Neural crest cell (in vitro differentiated cells): Measurements from ENCODE around the gene STAG1. TPM values are rescaled to one million over a fixed set of nuclear protein-coding genes. Genes with fewer than 3 reads are reported as not detected.

Experiments
- DNase-seq: peaks from one replicate; pipeline ENCODE4 v3.0.0; 2021; ENCODE audit warnings: low read depth, mixed read lengths, low spot score
- H3K27ac Mint-ChIP-seq: one replicate; pipeline ENCODE4 v1.8.0; 2021; ENCODE audit warnings: mild to moderate bottlenecking, mixed read lengths; ENCODE audit not compliant: unreplicated experiment
- H3K27me3 Mint-ChIP-seq: 2 replicates; pipeline ENCODE4 v1.8.0; 2021; ENCODE audit warnings: low read depth, mild to moderate bottlenecking, mixed read lengths
- H3K36me3 Mint-ChIP-seq: 2 replicates; pipeline ENCODE4 v1.8.0; 2021; ENCODE audit warnings: low read depth, mild to moderate bottlenecking, mixed read lengths
- H3K4me1 Mint-ChIP-seq: 2 replicates; pipeline ENCODE4 v1.8.0; 2021; ENCODE audit warnings: mixed read lengths
- H3K4me3 Mint-ChIP-seq: one replicate; pipeline ENCODE4 v1.8.0; 2021; ENCODE audit warnings: mild to moderate bottlenecking, mixed read lengths
- H3K9me3 Mint-ChIP-seq: 2 replicates; pipeline ENCODE4 v1.8.0; 2021; ENCODE audit warnings: mixed read lengths
- total RNA-seq: library from RNA; stranded (reverse); gene quantifications from 2 replicates; pipeline ENCODE4 v1.2.1, GENCODE V29; 2021
- TF ChIP-seq, protein P1 (sequence below): fragments of 200-600 bp; sonication (generic); conservative IDR thresholded peaks from 2 replicates; pipeline ENCODE4 v1.5.0; 2021; ENCODE audit warnings: antibody characterized with exemption, mild to moderate bottlenecking

The STAG1 gene
- total RNA-seq, 1 donor from 2014 or later: 47.0 TPM

DNA sequence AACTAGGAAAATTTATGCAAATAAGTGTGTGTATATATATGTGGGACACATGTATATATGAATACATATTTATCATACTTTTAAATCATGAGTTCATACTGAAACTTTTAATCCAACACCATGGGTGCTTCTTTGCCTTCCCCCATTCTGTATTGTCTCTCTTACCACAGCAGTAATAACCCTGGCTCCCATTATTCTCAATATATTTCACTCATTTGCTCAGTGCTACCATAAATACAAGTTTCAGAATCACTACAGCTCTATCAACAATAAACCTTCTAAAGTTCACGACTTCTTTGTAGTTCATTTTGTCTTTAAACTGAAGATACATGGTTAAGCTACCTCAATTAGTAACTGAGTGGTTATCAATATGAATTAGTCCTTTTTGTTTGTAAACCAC, 419.9 kb downstream of the STAG1 start:
- no peaks in the 10 kb centered on the region for H3K9me3 Mint-ChIP-seq
- H3K4me3 Mint-ChIP-seq: no peak overlapping the region
- TF ChIP-seq, protein P1, sequence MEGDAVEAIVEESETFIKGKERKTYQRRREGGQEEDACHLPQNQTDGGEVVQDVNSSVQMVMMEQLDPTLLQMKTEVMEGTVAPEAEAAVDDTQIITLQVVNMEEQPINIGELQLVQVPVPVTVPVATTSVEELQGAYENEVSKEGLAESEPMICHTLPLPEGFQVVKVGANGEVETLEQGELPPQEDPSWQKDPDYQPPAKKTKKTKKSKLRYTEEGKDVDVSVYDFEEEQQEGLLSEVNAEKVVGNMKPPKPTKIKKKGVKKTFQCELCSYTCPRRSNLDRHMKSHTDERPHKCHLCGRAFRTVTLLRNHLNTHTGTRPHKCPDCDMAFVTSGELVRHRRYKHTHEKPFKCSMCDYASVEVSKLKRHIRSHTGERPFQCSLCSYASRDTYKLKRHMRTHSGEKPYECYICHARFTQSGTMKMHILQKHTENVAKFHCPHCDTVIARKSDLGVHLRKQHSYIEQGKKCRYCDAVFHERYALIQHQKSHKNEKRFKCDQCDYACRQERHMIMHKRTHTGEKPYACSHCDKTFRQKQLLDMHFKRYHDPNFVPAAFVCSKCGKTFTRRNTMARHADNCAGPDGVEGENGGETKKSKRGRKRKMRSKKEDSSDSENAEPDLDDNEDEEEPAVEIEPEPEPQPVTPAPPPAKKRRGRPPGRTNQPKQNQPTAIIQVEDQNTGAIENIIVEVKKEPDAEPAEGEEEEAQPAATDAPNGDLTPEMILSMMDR: no peak
- no peak overlapping the region for H3K27ac Mint-ChIP-seq
- H3K27me3 Mint-ChIP-seq: no peaks in the 10 kb centered on the region
- H3K4me1 Mint-ChIP-seq: no peaks in the 10 kb centered on the region
- no peak for DNase-seq
- H3K36me3 Mint-ChIP-seq: peaks cover 50% of the 10 kb centered on the region

DNA sequence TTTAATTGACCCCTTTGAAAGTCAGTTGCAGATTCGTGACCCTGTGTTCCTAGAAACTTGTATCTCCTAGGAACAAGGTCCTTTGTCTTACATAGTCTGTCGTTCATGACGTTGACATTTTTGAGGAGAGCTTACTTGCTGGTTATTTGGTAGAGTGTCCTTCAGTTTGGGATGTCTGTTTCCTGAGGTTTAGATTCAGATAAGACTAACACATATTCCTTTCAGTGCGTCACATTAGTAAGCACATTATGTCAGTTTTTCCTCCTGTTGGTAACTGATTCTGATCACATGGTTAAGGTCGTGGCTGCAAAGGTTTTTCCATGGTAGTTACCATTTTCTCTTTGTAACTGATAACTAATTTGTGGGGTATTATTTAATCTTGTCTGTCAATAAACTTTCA, 421.3 kb downstream of the STAG1 start:
- H3K27ac Mint-ChIP-seq: no peak overlapping the region
- no peaks in the 10 kb centered on the region for H3K9me3 Mint-ChIP-seq
- H3K36me3 Mint-ChIP-seq: peaks cover 57% of the 10 kb centered on the region
- DNase-seq: no peak
- H3K4me1 Mint-ChIP-seq: no peaks in the 10 kb centered on the region
- no peak overlapping the region for H3K4me3 Mint-ChIP-seq
- H3K27me3 Mint-ChIP-seq: no peaks in the 10 kb centered on the region
- TF ChIP-seq, protein P1: no peak

DNA sequence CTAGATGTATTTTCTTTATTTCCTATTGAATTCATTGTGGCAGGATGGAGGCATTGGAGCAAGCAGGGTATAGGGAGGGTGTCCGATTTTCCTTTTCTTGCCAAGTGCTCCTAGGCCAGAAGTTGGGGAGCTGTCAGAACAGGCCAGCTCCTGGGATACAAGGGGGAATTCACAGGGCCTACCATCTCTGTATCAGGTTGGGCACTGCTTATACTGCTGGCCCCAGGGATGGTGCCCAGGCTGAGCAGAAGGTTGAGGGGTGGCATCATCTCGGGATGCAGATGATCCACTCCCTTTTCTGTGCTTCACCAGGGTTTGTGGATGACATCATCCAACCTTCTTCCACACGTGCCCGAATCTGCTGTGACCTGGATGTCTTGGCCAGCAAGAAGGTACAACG, 422.6 kb downstream of the STAG1 start:
- no peak overlapping the region for H3K4me3 Mint-ChIP-seq
- H3K27me3 Mint-ChIP-seq: no peaks in the 10 kb centered on the region
- H3K27ac Mint-ChIP-seq: no peak overlapping the region
- TF ChIP-seq, protein P1: no peak
- peaks cover under 1% of the 10 kb centered on the region for H3K9me3 Mint-ChIP-seq
- H3K36me3 Mint-ChIP-seq: peaks cover 59% of the 10 kb centered on the region
- DNase-seq: no peak
- H3K4me1 Mint-ChIP-seq: no peaks in the 10 kb centered on the region

DNA sequence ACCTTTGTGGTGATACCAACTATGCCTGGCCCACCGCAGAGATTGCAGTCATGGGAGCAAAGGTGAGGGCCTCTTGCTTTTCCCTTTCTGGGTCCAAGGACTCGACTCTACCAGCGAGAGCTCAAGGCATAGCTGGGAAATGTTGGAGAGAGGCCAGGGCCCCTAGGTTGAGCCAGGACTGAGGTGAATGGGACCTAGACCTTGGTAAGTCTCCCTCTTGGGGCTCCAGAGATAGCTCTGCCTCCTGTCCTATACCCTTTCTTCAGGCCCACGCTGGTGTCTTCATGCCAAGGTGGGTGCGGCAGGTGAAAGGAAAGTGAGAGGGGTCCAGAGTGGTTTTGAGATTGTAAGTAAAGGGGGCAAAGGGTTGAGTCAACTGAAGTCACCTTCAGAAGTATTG, 424.5 kb downstream of the STAG1 start:
- Mint-ChIP-seq H3K36me3 (peaks cover 55% of the 10 kb centered on the region), H3K4me3 (no peak overlapping the region), H3K9me3 (peaks cover 12% of the 10 kb centered on the region), H3K27ac (no peak overlapping the region), H3K27me3 (no peaks in the 10 kb centered on the region), H3K4me1 (no peaks in the 10 kb centered on the region)
- TF ChIP-seq, protein P1: no peak
- no peak for DNase-seq

DNA sequence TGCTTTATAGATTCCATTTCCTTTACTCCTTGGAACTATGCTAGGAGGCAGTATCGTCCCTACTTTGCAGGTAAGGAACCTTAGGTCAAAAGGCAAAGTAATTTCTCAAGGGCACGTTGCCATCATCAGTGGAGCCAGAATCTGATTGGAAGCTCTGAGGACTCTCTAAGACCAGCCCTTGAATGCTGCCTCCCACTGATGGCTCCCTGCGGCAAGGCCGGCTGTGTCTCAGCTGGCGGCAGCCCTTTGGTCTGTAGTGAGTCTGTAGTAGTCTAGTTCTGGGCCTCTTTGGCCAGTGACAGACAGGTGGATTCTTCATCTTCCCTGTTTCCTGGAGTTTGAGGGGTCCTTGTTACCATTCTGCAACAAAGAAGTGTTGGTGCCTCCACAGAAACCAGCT, 425.9 kb downstream of the STAG1 start:
- Mint-ChIP-seq H3K9me3 (peaks cover 19% of the 10 kb centered on the region), H3K27me3 (no peaks in the 10 kb centered on the region), H3K4me3 (no peak overlapping the region), H3K36me3 (peaks cover 61% of the 10 kb centered on the region), H3K4me1 (no peaks in the 10 kb centered on the region), H3K27ac (no peak overlapping the region)
- no peak for DNase-seq
- TF ChIP-seq, protein P1: no peak

DNA sequence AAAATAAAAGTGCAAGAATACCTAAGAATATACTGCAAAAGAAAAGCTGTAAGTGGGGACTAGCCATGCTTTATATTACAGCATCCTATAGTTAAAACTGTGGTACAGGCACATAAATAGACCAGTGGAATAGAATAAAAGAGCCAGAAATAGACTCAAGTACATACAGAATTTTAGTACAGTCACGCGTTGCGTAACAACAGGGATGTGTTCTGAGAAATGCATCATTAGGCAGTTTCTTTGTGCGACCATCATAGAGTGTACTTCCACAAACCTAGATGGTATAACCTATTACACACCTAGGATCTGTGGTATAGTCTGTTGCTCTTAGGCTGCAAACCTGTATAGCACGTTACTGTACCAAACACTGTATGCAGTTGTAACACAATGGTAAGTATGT, 440.2 kb downstream of the STAG1 start:
- TF ChIP-seq, protein P1: no peak
- Mint-ChIP-seq H3K4me3 (no peak overlapping the region), H3K27ac (no peak overlapping the region), H3K27me3 (no peaks in the 10 kb centered on the region), H3K36me3 (peaks cover 19% of the 10 kb centered on the region), H3K4me1 (no peaks in the 10 kb centered on the region), H3K9me3 (no peaks in the 10 kb centered on the region)
- DNase-seq: no peak
